Measurements from ENCODE around the gene ACTC1. TPM values are rescaled to one million over a fixed set of nuclear protein-coding genes. Genes with fewer than 3 reads are reported as not detected.

The ACTC1 gene
- total and polyA plus RNA-seq, 10 of the 15 experiments (the other 5 are each of a cell fraction or from before 2014, with no cell fraction given) = 1.6 TPM; not detected in 9

GRCh38 chr15:34793071-34793470 is 2.3 kb downstream of the ACTC1 start (continued):
- no peak for TF ChIP-seq NKRF (conservative IDR thresholded peaks at IDR 0.05)

DNA sequence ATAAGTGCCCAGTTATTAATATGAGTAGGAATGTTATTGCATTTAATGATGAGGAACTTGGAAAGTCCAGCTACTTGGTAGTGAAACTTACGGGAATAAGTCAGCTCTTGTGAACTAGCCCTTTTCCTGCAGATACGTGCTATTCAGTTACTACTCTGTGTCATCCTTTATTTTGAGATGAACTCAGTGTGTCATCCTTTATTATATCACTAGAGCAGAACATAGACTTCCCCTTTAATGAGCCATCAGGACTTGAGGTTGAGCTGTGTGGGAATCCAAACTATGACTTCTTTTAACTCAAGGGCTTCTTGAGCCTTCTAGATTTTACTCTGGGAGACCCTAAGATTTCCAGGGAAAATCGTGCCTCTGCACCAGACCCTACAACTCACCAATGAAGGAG is 3.6 kb downstream of the ACTC1 start:
- H4K20me1 ChIP-seq (ENCODE audit: control insufficient read depth, insufficient read depth) = no peaks in the 10 kb centered on the region; the same call in 1 of the 2 replicates
- ATAC-seq = no peak
- H3K4me1 ChIP-seq (ENCODE audit: control insufficient read depth, insufficient read depth, low read length) = no peaks in the 10 kb centered on the region
- CTCF ChIA-PET = no interaction called here
- no peak overlapping the region for H3K27ac ChIP-seq (ENCODE audit: control insufficient read depth, insufficient read depth)
- 17% methylated on average over 3 of the region's 3 CpGs for WGBS (ENCODE audit: insufficient coverage, insufficient replicate concordance, low lambda C conversion rate, missing lambda C conversion rate)
- FAIRE-seq = no peak
- no peaks in the 10 kb centered on the region for H3K79me2 ChIP-seq (ENCODE audit: control insufficient read depth, insufficient read depth, low read length)
- POLR2A ChIA-PET = no interaction called here
- in situ Hi-C loops (cut with MboI) (no loop called here), intact Hi-C loops (cut with micrococcal nuclease; ENCODE audit: unreplicated experiment) (no loop called here)
- SMC1A ChIA-PET (ENCODE audit: uncharacterized antibody, unreplicated experiment) = no interaction called here
- RAD21 ChIA-PET (ENCODE audit: unreplicated experiment) = no interaction called here
- no peak overlapping the region for H3K9ac ChIP-seq (ENCODE audit: control insufficient read depth, insufficient read depth, low read length)
- TF ChIP-seq, protein P1, sequence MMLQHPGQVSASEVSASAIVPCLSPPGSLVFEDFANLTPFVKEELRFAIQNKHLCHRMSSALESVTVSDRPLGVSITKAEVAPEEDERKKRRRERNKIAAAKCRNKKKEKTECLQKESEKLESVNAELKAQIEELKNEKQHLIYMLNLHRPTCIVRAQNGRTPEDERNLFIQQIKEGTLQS (IDR thresholded peaks at IDR 0.05; ENCODE audit: borderline replicate concordance, extremely low read depth, low read depth, low read length) = no peak
- TF ChIP-seq TCF12 (IDR thresholded peaks at IDR 0.05; ENCODE audit: low read depth, low read length) = no peak
- TF ChIP-seq, protein P2, sequence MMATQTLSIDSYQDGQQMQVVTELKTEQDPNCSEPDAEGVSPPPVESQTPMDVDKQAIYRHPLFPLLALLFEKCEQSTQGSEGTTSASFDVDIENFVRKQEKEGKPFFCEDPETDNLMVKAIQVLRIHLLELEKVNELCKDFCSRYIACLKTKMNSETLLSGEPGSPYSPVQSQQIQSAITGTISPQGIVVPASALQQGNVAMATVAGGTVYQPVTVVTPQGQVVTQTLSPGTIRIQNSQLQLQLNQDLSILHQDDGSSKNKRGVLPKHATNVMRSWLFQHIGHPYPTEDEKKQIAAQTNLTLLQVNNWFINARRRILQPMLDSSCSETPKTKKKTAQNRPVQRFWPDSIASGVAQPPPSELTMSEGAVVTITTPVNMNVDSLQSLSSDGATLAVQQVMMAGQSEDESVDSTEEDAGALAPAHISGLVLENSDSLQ (IDR thresholded peaks at IDR 0.05) = no peak
- TF ChIP-seq SUPT20H (IDR thresholded peaks at IDR 0.05; ENCODE audit: borderline replicate concordance, control insufficient read depth, low read depth, low read length) = no peak
- no peaks in the 10 kb centered on the region for H3K36me3 ChIP-seq (ENCODE audit: control insufficient read depth in 2 of 2, insufficient read depth in 2 of 2, low read length in 1 of 2)
- BruUV-seq (replicated peaks) = no TSS peak
- H2AFZ ChIP-seq (ENCODE audit: control insufficient read depth, low read depth, low read length) = no peak overlapping the region
- H3K4me3 ChIP-seq = no peak overlapping the region
- peaks cover 6 to 7% of the 10 kb centered on the region in 2 experiments; a peak in 3 of 4 replicates for H3K27me3 ChIP-seq (replicated peaks in 1 of 2; ENCODE audit: control insufficient read depth in 2 of 2, insufficient read depth in 2 of 2, low read length in 1 of 2)
- H3K4me2 ChIP-seq (ENCODE audit: control insufficient read depth, insufficient read depth) = no peak overlapping the region
- DNase-seq (ENCODE audit: low read depth, low spot score) = no peak
- no peaks in the 10 kb centered on the region for H3K9me3 ChIP-seq (replicated peaks; ENCODE audit: control insufficient read depth, insufficient read depth, low read length)

Measured in GM12878 (cell line).